Measurements from ENCODE around the gene IGLON5. TPM values are rescaled to one million over a fixed set of nuclear protein-coding genes. Genes with fewer than 3 reads are reported as not detected.
A peak's percentile ranks its signal among the peaks of the same experiment; 100 is the strongest.

The IGLON5 gene
- total and polyA plus RNA-seq, 12 donors, result 0.13 to 3.4 (median 1.2) TPM; not detected in 2

GRCh38 chr19:51285682-51286081, 25.8 kb upstream of the IGLON5 start:
- 59 to 72% (median 72%) methylated on average over 3 of the region's 3 CpGs for WGBS, 4 donors
- TF ChIP-seq CTCF (IDR thresholded peaks at IDR 0.05), result no peak
- TF ChIP-seq POLR2A (IDR thresholded peaks at IDR 0.05), result no peak
- no peaks in the 10 kb centered on the region for H3K36me3 ChIP-seq (replicated peaks in 1 of 2)
- DNase-seq, result no peak
- intact Hi-C loops (cut with DNase I), result no loop called here
- H3K27me3 ChIP-seq, result peaks cover 5% of the 10 kb centered on the region
- H3K27ac ChIP-seq, result no peak overlapping the region
- H3K4me3 ChIP-seq, result no peak overlapping the region
- H3K9me3 ChIP-seq (replicated peaks in 1 of 3), result no peaks in the 10 kb centered on the region
- H3K4me1 ChIP-seq (replicated peaks in 1 of 2), result no peaks in the 10 kb centered on the region

- H3K27me3 ChIP-seq, result peaks cover 5% of the 10 kb centered on the region
- no peak overlapping the region for H3K4me3 ChIP-seq
- H3K4me1 ChIP-seq (replicated peaks in 1 of 2), result no peaks in the 10 kb centered on the region
- no peaks in the 10 kb centered on the region for H3K36me3 ChIP-seq (replicated peaks in 1 of 2)
- 87 to 100% (median 89%) methylated on average over 1 of the region's 1 CpG for WGBS, 4 donors
- TF ChIP-seq POLR2A (IDR thresholded peaks at IDR 0.05) (no peak), CTCF (IDR thresholded peaks at IDR 0.05) (no peak)
- no peaks in the 10 kb centered on the region for H3K9me3 ChIP-seq (replicated peaks in 1 of 3)
- no peak for DNase-seq
- no peak overlapping the region for H3K27ac ChIP-seq
- intact Hi-C loops (cut with DNase I), result no loop called here
These were observed 21.8 kb upstream of the IGLON5 start for GRCh38 chr19:51289635-51290034.

GRCh38 chr19:51292971-51293370, 18.5 kb upstream of the IGLON5 start:
- DNase-seq, result peak in 1 of 7 donors; percentile 55
- H3K27ac ChIP-seq, result no peak overlapping the region
- no peak overlapping the region for H3K4me3 ChIP-seq
- H3K9me3 ChIP-seq (replicated peaks in 1 of 3), result no peaks in the 10 kb centered on the region
- no peaks in the 10 kb centered on the region for H3K27me3 ChIP-seq
- intact Hi-C loops (cut with DNase I), result no loop called here
- 52 to 55% (median 54%) methylated on average over 11 of the region's 11 CpGs for WGBS, 4 donors
- H3K4me1 ChIP-seq (replicated peaks in 1 of 2), result no peaks in the 10 kb centered on the region
- TF ChIP-seq CTCF (IDR thresholded peaks at IDR 0.05) (no peak), POLR2A (IDR thresholded peaks at IDR 0.05) (no peak)
- H3K36me3 ChIP-seq (replicated peaks in 1 of 2), result no peaks in the 10 kb centered on the region

GRCh38 chr19:51293571-51294210, 17.8 kb upstream of the IGLON5 start:
- Histone ChIP-seq H3K36me3 (replicated peaks in 1 of 2) (no peaks in the 10 kb centered on the region), H3K4me1 (replicated peaks in 1 of 2) (no peaks in the 10 kb centered on the region), H3K9me3 (replicated peaks in 1 of 3) (no peaks in the 10 kb centered on the region), H3K27me3 (no peaks in the 10 kb centered on the region), H3K4me3 (no peak overlapping the region), H3K27ac (no peak overlapping the region)
- TF ChIP-seq CTCF (IDR thresholded peaks at IDR 0.05) (no peak), POLR2A (IDR thresholded peaks at IDR 0.05) (no peak)
- 71 to 88% (median 84%) methylated on average over 5 to 14 of the region's 14 CpGs for WGBS, 4 donors
- DNase-seq, result no peak
- intact Hi-C loops (cut with DNase I), result no loop called here
